ENCODE measurements around the gene IGSF9B. TPM values are rescaled to one million over a fixed set of nuclear protein-coding genes. Genes with fewer than 3 reads are reported as not detected.

Gene IGSF9B
- total and polyA plus RNA-seq, 10 of the 15 experiments (the other 5 are each of a cell fraction or from before 2014, with no cell fraction given) = 0.03 to 3.7 (median 0.20) TPM; not detected in 2

GRCh38 chr11:133956650-133957633, at the start of gene IGSF9B (continued):
- TF ChIP-seq CBX3 (IDR thresholded peaks at IDR 0.05; ENCODE audit: borderline replicate concordance, low read depth) (no peak), ATF3 (IDR thresholded peaks at IDR 0.05; ENCODE audit: borderline replicate concordance, extremely low read depth, low read depth, low read length) (no peak), NFXL1 (IDR thresholded peaks at IDR 0.05; ENCODE audit: borderline replicate concordance) (0 out of 2 replicates have a peak, but pooled peaks have one; percentile 46), BCLAF1 (IDR thresholded peaks at IDR 0.05) (0 out of 2 replicates have a peak, but pooled peaks have one; percentile 15), PKNOX1 (IDR thresholded peaks at IDR 0.05) (peak; percentile 98), SMARCA5 (IDR thresholded peaks at IDR 0.05) (no peak; the same call in 1 of the 2 replicates), RAD51 (IDR thresholded peaks at IDR 0.05) (no peak), CEBPZ (IDR thresholded peaks at IDR 0.05; ENCODE audit: low read depth, low read length) (no peak), ZNF24 (IDR thresholded peaks at IDR 0.05) (no peak), MEF2A (IDR thresholded peaks at IDR 0.05; ENCODE audit: insufficient read depth, low read depth, low read length) (no peak), BACH1 (IDR thresholded peaks at IDR 0.05; ENCODE audit: borderline replicate concordance) (no peak), CEBPB (IDR thresholded peaks at IDR 0.05; ENCODE audit: borderline replicate concordance in 1 of 2, low read depth in 2 of 2, low read length in 2 of 2) (no peak), MYB (IDR thresholded peaks at IDR 0.05; ENCODE audit: borderline replicate concordance, low read depth, low read length) (no peak), DPF2 (IDR thresholded peaks at IDR 0.05) (peak; percentile 96), PML (IDR thresholded peaks at IDR 0.05; ENCODE audit: low read length) (no peak), SIX5 (IDR thresholded peaks at IDR 0.05; ENCODE audit: low read depth, low read length, severe bottlenecking) (no peak), RAD21 (IDR thresholded peaks at IDR 0.05; ENCODE audit: insufficient read depth, low read depth, low read length) (no peak), ETV6 (conservative IDR thresholded peaks at IDR 0.05 in 1 of 2, IDR thresholded peaks at IDR 0.05 in 1 of 2; ENCODE audit: borderline replicate concordance in 1 of 2, low read depth in 1 of 2) (no peak), STAT3 (IDR thresholded peaks at IDR 0.05; ENCODE audit: low read depth, low read length) (no peak), RB1 (IDR thresholded peaks at IDR 0.05; ENCODE audit: borderline replicate concordance) (0 out of 2 replicates have a peak, but pooled peaks have one; percentile 61), NR2F1 (conservative IDR thresholded peaks at IDR 0.05) (peak; percentile 55)
